SH-SY5Y (cell line): ENCODE measurements around the gene NAIP.
"Not testable (repeated sequence)": the region's sequence is repeated elsewhere in the genome, so short reads cannot be mapped to it uniquely, and the experiment has no call there.

Experiments
- GATA2 ChIP-seq: IDR thresholded peaks from 2 replicates; pipeline ENCODE4 v1.6.1; 2011; ENCODE audit warnings: mild to moderate bottlenecking, low read depth, low read length
- GATA3 ChIP-seq: IDR thresholded peaks from 2 replicates; pipeline ENCODE4 v1.6.1; 2011; ENCODE audit warnings: low read depth, mild to moderate bottlenecking, low read length, moderate library complexity

DNA sequence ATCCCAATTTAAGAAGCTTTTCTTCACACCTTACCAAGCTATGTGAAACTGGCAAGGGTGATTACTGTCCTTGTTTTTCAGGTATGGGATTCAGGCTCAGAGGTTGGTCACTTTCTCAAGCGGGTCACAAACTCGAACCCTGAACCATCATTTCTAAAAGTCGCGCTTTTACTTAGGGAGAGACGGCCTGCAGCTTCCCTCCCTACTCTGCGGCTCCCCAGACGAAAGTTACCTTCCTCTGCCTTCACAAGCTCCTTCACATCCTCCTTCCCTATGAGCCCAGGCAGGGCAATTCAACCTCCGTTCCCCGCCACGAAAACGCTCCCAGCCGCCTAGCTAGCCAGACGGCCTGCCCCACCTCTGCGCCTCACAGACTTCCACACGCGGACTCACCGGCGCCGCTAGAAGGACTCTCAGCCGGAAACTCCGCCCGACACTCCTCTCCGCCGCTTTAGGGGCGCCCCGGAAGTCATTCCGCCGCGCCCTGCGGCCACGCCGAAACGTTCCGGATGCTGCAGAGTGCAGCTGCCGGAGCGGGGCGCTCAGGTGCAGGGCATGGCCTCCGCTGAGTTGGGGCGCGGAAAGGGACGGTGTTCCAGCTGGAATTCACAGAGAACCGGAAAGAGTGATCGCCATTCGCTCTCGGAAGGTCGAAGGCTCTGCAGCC, 42.3 kb upstream of the NAIP start, which contains the start of gene GTF2H2:
- not testable (repeated sequence) for TF ChIP-seq GATA2, GATA3
